Karpas-422 (cell line): ENCODE data around the gene PRDX4. TPM values are rescaled to one million over a fixed set of nuclear protein-coding genes. Genes with fewer than 3 reads are reported as not detected.
"Not testable (repeated sequence)": the region's sequence is repeated elsewhere in the genome, so short reads cannot be mapped to it uniquely, and the experiment has no call there.

Experiments used
- DNase-seq: peaks from one replicate; pipeline ENCODE4 v3.0.0-alpha.2; 2015
- H2AFZ ChIP-seq: fragments of 200-600 bp; sonication (generic); 2 replicates; pipeline ENCODE4 v1.6.1; 2014; ENCODE audit warnings: antibody characterized with exemption, low read length, mixed read lengths
- H3K27ac ChIP-seq: fragments of 200-600 bp; sonication (generic); 2 replicates; pipeline ENCODE4 v1.5.1; 2014; ENCODE audit warnings: mild to moderate bottlenecking, low read length, moderate library complexity
- H3K27me3 ChIP-seq: fragments of 200-600 bp; sonication (generic); 2 replicates; pipeline ENCODE4 v1.6.1; 2014; ENCODE audit warnings: low read length, mixed read lengths
- H3K36me3 ChIP-seq: fragments of 200-600 bp; sonication (generic); 2 replicates; pipeline ENCODE4 v1.6.1; 2014; ENCODE audit warnings: low read length, mixed read lengths; ENCODE audit not compliant: insufficient read depth
- H3K4me1 ChIP-seq: fragments of 200-600 bp; sonication (generic); 2 replicates; pipeline ENCODE4 v1.6.1; 2014; ENCODE audit warnings: mild to moderate bottlenecking, low read length, mixed read lengths
- H3K4me2 ChIP-seq: fragments of 200-600 bp; sonication (generic); 2 replicates; pipeline ENCODE4 v1.6.1; 2014; ENCODE audit warnings: low read length, low read depth, mild to moderate bottlenecking; ENCODE audit not compliant: poor library complexity, severe bottlenecking
- H3K4me3 ChIP-seq: fragments of 200-600 bp; sonication (generic); 2 replicates; pipeline ENCODE4 v1.5.1; 2014; ENCODE audit warnings: mild to moderate bottlenecking, antibody characterized with exemption, low read length, mixed read lengths
- H3K79me2 ChIP-seq: fragments of 200-600 bp; sonication (generic); 2 replicates; pipeline ENCODE4 v1.6.1; 2014; ENCODE audit warnings: mild to moderate bottlenecking, low read length, mixed read lengths
- H3K9ac ChIP-seq: fragments of 200-600 bp; sonication (generic); 2 replicates; pipeline ENCODE4 v1.6.0; 2014; ENCODE audit warnings: low read length
- H3K9me2 ChIP-seq: fragments of 200-600 bp; sonication (generic), shearing (Covaris generic); replicated peaks from 2 replicates; pipeline ENCODE4 v1.6.0; 2014; ENCODE audit warnings: mild to moderate bottlenecking, low read length, moderate library complexity; ENCODE audit not compliant: insufficient read depth
- H3K9me3 ChIP-seq: fragments of 300-700, 200-600 bp; sonication (generic); 2 replicates; pipeline ENCODE4 v1.6.1; 2014; ENCODE audit warnings: low read length, mixed read lengths
- H4K20me1 ChIP-seq: fragments of 200-600 bp; sonication (generic); 2 replicates; pipeline ENCODE4 v1.6.1; 2014; ENCODE audit warnings: mild to moderate bottlenecking, antibody characterized with exemption, low read length, low read depth; ENCODE audit not compliant: insufficient read depth
- total RNA-seq: library from RNA; depleted of rRNA; stranded (reverse); fragments of >200 nt; shearing (Covaris generic); gene quantifications from 2 replicates; pipeline ENCODE4 v1.2.3, GENCODE V29; 2014; ENCODE audit warnings: low replicate concordance

The PRDX4 gene
- total RNA-seq, 1 experiment from 2014 or later = 64.6 TPM

GRCh38 chrX:23643020-23643419 is 24.3 kb upstream of the PRDX4 start:
- Histone ChIP-seq H3K4me2 (no peak overlapping the region), H3K9ac (no peak overlapping the region), H3K79me2 (no peaks in the 10 kb centered on the region), H3K36me3 (no peaks in the 10 kb centered on the region), H4K20me1 (no peaks in the 10 kb centered on the region), H2AFZ (no peak overlapping the region), H3K4me1 (peaks cover 2% of the 10 kb centered on the region), H3K4me3 (no peak overlapping the region), H3K27me3 (no peaks in the 10 kb centered on the region), H3K9me3 (no peaks in the 10 kb centered on the region; the same call in 1 of the 2 replicates), H3K9me2 (no peaks in the 10 kb centered on the region), H3K27ac (no peak overlapping the region)
- no peak for DNase-seq

DNA sequence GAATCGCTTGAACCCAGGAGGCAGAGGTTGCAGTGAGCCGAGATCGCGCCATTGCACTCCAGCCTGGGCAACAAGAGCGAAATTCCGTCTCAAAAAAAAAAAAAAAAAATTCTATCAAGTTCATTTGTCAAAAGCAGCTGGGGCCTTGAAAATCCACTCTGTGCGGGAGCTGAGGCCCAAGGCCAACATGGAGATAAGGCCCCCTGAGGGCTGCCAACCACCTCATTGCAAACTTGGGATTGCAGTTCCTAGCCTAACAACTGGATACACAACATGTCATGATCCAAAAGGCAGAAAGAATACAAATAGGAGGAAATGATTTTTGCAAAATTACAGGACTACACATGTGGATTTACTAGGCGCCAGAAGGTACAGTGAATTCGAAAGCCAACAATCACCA is 22.5 kb upstream of the PRDX4 start:
- no peak overlapping the region for H3K4me3 ChIP-seq
- no peak overlapping the region for H3K4me2 ChIP-seq
- no peak for DNase-seq
- no peaks in the 10 kb centered on the region; the same call in 1 of the 2 replicates for H3K9me3 ChIP-seq
- no peak overlapping the region for H3K9ac ChIP-seq
- H3K79me2 ChIP-seq = no peaks in the 10 kb centered on the region
- H3K27me3 ChIP-seq = no peaks in the 10 kb centered on the region
- H4K20me1 ChIP-seq = no peaks in the 10 kb centered on the region
- H3K27ac ChIP-seq = no peak overlapping the region
- no peak overlapping the region for H2AFZ ChIP-seq
- H3K36me3 ChIP-seq = no peaks in the 10 kb centered on the region
- no peaks in the 10 kb centered on the region for H3K9me2 ChIP-seq
- no peaks in the 10 kb centered on the region for H3K4me1 ChIP-seq

GRCh38 chrX:23656091-23656490 is 11.2 kb upstream of the PRDX4 start:
- Histone ChIP-seq H3K9me2 (no peaks in the 10 kb centered on the region), H4K20me1 (no peaks in the 10 kb centered on the region), H2AFZ (no peak overlapping the region), H3K79me2 (no peaks in the 10 kb centered on the region), H3K27ac (no peak overlapping the region), H3K4me1 (peaks cover 21% of the 10 kb centered on the region), H3K4me3 (no peak overlapping the region), H3K27me3 (no peaks in the 10 kb centered on the region), H3K36me3 (no peaks in the 10 kb centered on the region), H3K9ac (no peak overlapping the region), H3K9me3 (no peaks in the 10 kb centered on the region), H3K4me2 (no peak overlapping the region)
- DNase-seq = no peak

GRCh38 chrX:23656684-23657083 is 10.6 kb upstream of the PRDX4 start:
- H3K9me2 ChIP-seq = no peaks in the 10 kb centered on the region
- H3K4me3 ChIP-seq = no peak overlapping the region
- no peak for DNase-seq
- no peaks in the 10 kb centered on the region for H3K9me3 ChIP-seq
- H4K20me1 ChIP-seq = no peaks in the 10 kb centered on the region
- no peaks in the 10 kb centered on the region for H3K27me3 ChIP-seq
- H3K36me3 ChIP-seq = no peaks in the 10 kb centered on the region
- H3K27ac ChIP-seq = no peak overlapping the region
- H3K4me1 ChIP-seq = peaks cover 21% of the 10 kb centered on the region
- H3K79me2 ChIP-seq = no peaks in the 10 kb centered on the region
- no peak overlapping the region for H3K4me2 ChIP-seq
- H2AFZ ChIP-seq = no peak overlapping the region
- H3K9ac ChIP-seq = no peak overlapping the region

DNA sequence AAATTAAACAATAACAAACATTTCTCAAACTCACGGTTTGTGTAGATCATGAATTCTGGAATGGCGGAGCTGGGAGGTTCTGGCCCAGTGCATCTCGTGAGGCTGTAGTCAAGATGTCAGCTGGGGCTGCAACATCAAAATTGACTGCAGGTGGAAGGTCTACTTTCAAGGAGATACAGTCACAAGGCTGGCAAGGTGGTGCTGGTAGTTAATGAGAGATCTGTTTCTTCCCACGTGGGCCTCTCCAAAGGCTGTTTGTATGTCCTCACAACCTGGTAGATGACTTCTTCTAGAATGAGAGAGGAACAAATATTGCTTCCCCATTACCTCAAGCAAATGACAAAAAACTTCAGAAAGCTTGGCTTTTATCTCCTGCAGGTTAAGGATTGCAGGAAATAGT is 8.0 kb upstream of the PRDX4 start:
- no peaks in the 10 kb centered on the region for H3K9me2 ChIP-seq
- no peak for DNase-seq
- peak overlapping the region; percentile 45 for H3K4me3 ChIP-seq
- H3K79me2 ChIP-seq = no peaks in the 10 kb centered on the region
- H3K27me3 ChIP-seq = no peaks in the 10 kb centered on the region
- H3K9ac ChIP-seq = peak overlapping the region; percentile 45
- H3K4me1 ChIP-seq = peaks cover 29% of the 10 kb centered on the region
- no peaks in the 10 kb centered on the region for H3K9me3 ChIP-seq
- no peak overlapping the region for H3K27ac ChIP-seq
- H2AFZ ChIP-seq = no peak overlapping the region
- H3K36me3 ChIP-seq = no peaks in the 10 kb centered on the region
- H3K4me2 ChIP-seq = peak overlapping the region; percentile 60
- H4K20me1 ChIP-seq = no peaks in the 10 kb centered on the region

- not testable (repeated sequence) for DNase-seq, H4K20me1 ChIP-seq, H3K27ac ChIP-seq, H3K79me2 ChIP-seq, H3K9me2 ChIP-seq, H3K36me3 ChIP-seq, H3K9me3 ChIP-seq, H3K27me3 ChIP-seq
- Histone ChIP-seq H3K4me2 (peak overlapping the region; percentile 60), H3K4me1 (peaks cover 29% of the 10 kb centered on the region), H3K9ac (peak overlapping the region; percentile 45), H2AFZ (peak overlapping the region; percentile 60; the same call in 1 of the 2 replicates), H3K4me3 (peak overlapping the region; percentile 45)
These were observed 7.1 kb upstream of the PRDX4 start for GRCh38 chrX:23660083-23660765.

DNA sequence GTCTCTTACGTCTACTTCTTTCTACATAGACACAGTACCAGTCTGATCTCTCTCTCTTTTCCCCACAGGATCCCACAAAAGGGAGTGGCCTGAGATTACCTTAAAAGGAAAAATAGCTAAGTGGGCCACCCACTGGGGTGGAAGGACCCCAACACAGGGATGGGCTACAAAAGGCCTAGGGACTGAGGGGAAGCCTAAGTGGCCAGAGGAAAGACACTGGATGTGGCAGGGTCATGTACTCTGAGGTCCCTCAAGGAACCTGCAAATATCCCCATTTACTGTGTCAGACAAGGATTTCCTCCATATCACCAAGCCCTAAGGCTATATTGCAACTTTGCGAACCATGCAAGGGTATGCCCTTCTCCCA is 6.5 kb upstream of the PRDX4 start:
- H3K9ac ChIP-seq = no peak overlapping the region
- no peaks in the 10 kb centered on the region for H3K79me2 ChIP-seq
- no peak overlapping the region for H3K4me3 ChIP-seq
- no peaks in the 10 kb centered on the region for H3K9me2 ChIP-seq
- H3K27me3 ChIP-seq = no peaks in the 10 kb centered on the region
- no peak overlapping the region for H3K27ac ChIP-seq
- no peak overlapping the region for H3K4me2 ChIP-seq
- no peaks in the 10 kb centered on the region for H3K36me3 ChIP-seq
- H3K9me3 ChIP-seq = no peaks in the 10 kb centered on the region
- DNase-seq = no peak
- H4K20me1 ChIP-seq = no peaks in the 10 kb centered on the region
- peak overlapping the region; percentile 60; the same call in 1 of the 2 replicates for H2AFZ ChIP-seq
- H3K4me1 ChIP-seq = peaks cover 29% of the 10 kb centered on the region

GRCh38 chrX:23661671-23662070 is 5.6 kb upstream of the PRDX4 start:
- Histone ChIP-seq H3K79me2 (no peaks in the 10 kb centered on the region), H2AFZ (no peak overlapping the region), H3K9me2 (no peaks in the 10 kb centered on the region), H3K4me1 (peaks cover 35% of the 10 kb centered on the region), H3K36me3 (no peaks in the 10 kb centered on the region), H3K27ac (no peak overlapping the region), H3K4me2 (no peak overlapping the region), H3K4me3 (no peak overlapping the region), H3K9ac (no peak overlapping the region), H4K20me1 (no peaks in the 10 kb centered on the region), H3K9me3 (no peaks in the 10 kb centered on the region), H3K27me3 (no peaks in the 10 kb centered on the region)
- DNase-seq = no peak
